Right hindlimb (tissue), 1 donor: ENCODE results near the gene GPR22.

Source experiments
- DNase-seq: peaks from one replicate; pipeline ENCODE4 v3.0.0-alpha.2; 2018

The GPR22 gene

DNA sequence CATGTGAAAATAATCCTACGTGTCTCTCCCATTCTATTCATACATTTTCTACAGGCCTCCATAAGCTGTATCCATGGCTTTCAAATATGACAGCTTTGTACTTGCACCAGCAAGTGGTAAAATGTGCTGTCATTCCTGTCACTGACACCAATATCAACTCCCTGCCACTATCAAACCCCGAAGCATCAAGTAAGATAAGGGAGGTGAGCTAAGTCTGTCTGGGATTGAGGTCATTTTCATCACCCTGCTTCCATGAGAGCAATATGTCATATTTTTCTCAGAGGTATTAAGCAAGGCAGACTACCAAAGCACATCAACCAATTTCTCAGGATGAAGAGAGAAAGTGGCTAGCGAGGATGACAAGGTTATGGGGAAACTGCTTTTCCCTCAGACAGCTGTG, 11.1 kb downstream of the GPR22 start:
- no peak for DNase-seq

DNA sequence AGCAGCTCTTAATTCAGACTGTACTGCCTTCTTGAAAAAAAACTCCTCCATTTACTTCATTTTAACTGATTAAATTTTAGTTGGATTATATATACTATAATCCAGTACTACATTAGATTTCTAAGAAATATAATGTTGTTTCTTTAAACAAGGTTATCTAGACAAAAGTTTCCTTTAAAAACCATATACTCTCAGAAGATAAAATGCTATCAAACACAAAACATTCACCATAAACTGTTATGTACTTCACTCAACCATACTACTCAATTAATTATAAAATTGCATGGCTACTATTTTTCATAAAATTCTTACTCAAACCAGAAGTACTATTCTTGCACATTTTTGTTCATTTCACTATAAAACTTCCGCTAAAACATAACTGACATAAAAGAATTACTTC, 12.7 kb downstream of the GPR22 start:
- DNase-seq, result no peak

DNA sequence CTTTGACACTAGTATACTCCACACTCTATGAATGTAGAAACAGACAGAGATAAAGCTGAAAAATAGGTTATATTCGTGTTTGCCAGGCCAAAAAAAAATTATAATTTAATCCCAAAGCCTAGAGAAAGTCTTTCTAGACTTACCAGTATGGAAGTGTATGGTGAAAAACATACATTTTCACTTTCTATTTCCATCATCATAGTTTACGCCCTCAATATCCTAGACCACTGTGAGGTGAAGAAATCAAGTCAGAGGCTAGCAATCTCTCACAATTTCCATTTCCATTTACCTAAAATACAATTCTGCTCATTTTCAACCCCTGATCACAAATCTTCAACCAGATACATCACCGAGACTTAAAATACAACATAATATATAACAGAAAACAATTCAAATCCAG, 16.2 kb downstream of the GPR22 start:
- DNase-seq, result no peak

DNA sequence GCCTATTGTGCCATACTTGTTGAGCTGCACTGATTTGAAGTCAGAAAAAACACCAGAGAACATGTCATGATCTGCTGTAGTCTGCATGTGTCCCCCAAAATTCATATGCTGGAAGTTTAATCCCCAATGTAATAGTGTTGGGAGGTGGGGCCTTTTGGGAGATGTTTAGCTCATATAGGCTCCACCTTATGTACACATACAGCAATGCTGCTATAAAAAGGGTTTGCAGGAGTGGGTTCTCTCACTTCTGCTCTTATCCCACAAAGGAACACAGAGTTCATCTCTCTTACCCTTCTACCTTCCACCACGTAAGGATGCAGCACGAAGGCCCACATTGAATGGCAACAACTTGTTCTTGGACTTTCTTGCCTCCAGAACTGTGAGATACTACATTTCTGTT, 23.0 kb downstream of the GPR22 start:
- no peak for DNase-seq

DNA sequence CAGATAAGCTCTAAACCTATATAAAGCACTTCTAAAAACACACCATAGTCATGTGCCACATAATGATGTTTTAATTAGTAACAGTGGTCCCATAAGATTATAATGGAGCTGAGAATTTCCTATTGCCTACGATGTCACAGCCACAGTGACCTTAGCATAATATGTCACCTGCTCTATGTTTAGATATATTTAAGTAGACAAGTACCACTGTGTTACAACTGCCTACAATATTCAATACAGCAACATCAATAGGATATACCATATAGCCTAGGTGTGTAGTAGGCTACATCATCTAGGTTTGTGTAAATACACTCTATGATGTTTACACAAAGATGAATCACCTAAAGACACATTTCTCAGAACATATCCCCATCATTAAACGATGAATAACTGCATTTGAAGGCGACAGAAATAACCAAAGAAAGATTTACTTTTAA, 24.5 kb downstream of the GPR22 start:
- DNase-seq, result no peak

DNA sequence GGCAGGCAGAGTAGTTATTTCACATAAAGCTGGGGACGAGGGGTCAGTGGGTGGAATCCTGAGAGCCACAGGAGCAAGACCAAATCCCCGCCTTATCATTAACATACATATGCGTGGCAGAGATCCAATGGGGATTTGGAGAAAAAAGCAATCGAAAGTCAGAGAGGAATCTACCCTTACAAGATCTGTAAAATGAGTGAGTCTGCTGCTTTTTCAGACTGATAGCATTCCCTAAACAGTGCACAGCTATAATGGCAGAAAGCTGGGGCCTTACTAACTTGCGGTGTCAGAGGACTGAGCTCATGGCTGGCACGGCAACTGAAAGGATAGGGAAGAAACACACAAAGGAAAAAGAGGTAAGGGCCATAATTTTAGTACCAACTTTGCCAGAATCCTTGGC, 25.0 kb downstream of the GPR22 start:
- DNase-seq, result no peak

DNA sequence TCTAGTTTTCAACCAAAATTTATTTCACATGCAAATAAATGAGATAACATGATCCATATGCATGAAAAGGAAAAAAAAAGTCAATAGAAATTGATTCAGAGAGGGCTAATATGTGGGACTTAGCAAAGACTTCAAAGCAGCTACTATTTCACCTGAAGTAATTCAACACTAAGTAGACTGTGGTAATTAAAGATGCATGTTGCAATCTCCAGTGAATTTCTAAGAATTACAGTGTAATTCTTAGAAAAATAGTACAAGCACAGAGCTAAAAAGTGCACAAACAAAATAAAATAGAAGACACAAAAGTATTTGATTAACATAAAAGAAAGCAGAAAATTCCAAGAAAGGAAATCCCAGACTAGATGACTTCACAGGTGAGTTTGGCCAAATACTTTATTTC, 25.7 kb downstream of the GPR22 start:
- no peak for DNase-seq

DNA sequence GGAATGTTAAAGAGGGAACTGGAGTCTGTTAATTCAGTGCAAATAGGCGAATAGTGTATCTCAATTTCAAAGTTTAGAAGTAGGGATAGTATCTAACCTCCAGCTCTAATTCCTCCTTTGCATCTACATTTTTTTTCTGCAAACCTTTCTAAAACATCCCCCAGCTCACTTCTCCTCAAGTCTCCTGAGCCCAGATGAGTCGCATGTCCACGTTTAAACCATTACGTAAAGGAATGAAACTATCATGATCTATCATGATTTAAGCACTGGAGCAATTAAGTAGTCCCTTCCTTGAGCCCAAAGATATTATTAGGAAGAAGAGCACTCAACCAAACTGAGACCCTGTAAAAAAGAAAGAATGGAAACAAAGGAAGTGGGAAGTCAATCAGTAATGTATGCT, 29.9 kb downstream of the GPR22 start:
- DNase-seq, result no peak

DNA sequence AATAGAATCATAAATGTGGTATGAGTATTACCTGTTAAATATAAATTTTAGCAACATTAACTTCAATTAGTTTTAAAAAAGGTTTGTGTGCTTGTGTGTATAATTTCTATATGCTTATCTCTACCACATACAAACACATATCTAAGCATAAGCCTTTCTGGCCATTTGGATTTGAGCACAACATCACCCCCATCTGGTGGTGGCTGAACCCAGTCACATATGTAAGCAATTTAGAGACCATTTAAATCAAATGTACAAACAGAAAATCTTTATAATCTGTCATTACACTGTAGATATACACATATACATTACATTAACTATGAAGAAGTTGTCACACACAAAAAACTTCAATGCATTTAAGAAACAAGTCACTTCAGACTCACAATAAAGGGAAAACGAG, 31.7 kb downstream of the GPR22 start:
- DNase-seq, result no peak

DNA sequence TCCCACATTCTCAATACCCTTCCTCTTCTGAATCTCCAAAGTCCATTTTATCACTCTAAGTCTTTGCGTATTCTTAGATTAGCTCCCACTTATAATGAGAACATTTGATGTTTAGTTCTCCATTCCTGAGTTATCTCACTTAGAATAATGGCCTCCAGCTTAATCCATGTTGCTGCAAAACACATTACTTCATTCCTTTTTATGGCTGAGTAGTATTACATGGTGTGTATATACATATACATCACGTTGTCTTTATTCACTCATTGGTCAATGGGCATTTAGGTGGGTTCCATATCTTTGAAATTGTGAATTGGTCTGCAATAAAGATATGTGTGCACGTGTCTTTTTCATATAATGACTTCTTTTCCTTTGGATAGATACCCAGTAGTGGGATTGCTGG, 32.3 kb downstream of the GPR22 start:
- DNase-seq, result no peak

DNA sequence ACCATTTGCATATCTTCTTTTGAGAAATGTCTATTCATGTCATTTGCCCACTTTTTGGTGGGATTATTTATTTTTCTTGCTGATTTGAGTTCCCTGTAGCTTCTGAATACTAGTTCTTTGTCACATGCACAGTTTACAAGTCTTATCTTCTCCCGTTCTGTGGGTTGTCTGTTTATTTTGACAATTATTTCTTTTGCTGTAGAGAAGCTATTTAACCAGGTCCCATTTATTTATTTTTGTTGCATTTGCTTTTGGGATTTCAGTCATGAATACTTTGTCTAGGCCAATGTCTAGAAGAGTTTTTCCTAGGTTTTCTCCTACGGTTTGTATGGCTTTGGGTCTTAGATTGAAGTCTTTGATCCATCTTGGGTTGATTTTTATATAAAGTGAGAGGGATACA, 32.9 kb downstream of the GPR22 start:
- DNase-seq, result no peak

DNA sequence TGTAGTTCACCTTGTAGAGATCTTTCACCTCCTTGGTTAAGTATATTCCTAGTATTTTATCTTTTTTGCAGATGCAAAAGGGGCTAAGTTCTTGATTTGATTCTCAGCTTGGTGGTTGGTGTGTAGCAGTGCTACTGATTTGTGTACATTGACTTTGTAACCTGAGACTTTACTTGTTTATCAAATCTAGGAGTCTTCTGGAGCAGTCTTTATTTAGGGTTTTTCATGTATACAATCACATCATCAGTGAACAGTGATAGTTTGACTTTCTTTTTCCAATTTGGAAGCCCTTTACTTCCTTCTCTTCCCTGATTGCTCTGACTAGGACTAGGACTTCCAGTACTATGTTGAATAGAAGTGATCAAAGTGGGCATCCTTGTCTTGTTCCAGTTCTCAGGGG, 33.8 kb downstream of the GPR22 start:
- no peak for DNase-seq

DNA sequence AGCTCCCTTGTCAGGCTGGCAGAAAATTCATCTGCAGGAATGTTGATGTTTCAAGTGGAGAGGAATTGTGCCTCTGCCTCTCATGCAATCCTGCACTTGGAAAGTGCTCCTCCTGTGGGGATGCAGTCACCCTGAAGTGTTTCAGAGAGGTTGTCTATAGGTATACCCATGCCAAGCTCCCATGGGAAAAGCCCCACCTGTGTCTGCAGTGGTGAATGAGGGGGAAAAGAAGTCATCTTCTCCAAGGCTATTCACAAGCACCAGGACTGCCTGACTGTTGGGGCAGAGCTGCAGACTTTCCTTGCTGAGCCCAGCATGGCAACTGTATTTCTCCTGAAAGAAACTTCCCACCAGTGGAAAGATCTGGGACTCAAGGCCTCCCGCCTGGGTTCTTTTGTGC, 35.5 kb downstream of the GPR22 start:
- DNase-seq, result no peak

DNA sequence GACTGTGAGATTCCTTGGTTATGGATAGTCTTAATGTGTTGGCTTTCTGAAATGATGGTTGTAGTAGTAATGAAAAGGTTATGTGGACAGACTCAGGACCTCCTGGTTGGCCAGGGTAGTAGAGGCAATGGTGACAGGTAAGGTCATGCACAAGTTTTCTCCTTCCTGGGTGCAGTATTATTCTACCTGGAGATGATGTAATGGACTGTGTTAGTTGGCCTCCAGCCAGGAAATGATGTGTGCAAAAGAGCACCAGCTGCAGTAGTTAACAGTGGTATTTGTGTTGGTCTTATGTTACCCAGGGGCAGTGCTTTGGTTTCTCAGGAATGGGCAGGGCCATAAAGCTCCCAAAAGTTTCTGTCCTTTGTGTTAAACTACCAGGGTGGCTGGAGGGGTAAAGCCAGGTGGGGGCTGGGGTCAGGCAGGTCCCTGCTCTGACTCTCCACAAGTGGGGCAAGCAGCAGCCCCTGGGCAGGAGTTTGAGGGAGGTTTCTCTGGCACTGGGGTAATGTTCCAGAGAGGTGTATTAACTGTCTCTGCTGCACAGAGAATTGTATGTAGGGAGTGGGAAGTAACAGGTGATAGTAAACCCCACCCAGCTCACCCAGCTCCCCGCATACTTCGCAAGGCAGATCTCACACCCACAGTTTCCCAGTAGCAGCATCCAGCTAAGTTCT, 36.3 kb downstream of the GPR22 start:
- peak; percentile 17 for DNase-seq

DNA sequence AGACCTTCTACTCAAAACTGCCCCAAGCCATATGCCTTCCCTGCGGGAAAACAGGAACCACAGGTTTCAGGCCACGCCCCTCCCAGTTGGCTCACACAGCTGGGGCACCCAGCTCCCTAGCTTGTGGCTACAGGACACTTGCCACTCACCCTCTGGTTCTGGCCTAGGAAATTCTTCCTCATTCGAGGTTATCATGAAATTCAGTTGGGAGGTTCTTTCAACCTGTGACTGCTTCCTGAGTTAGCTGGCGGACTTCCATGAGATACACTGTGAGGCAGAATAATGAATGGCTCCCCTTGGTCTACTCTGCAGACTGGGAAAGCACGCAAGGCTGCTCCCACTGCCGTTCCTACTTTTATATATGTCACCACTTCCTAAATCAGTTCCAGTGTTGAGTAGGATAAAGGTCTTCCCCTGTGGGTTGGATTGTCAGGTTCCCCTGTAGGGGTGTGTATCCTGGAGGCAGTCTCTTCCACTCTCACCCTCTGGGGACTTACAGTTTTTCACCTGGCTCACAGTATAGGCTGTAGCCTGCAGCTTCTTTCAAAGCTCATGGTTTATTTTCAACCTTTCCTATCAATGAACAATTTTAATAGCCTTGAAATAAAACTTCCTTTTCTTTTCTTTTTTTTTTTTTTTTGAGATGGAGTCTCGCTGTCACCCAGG, 37.0 kb downstream of the GPR22 start:
- DNase-seq, result no peak
